Measurements from ENCODE around the gene AP1S1.

AP1S1 gene

GRCh38 chr7:101124376-101125056 is 29.8 kb upstream of the AP1S1 start:
- DNase-seq (ENCODE audit: low read depth) = peak; percentile 93

- peak; percentile 84 for DNase-seq (ENCODE audit: low read depth)
Measured at GRCh38 chr7:101125989-101126650, 28.2 kb upstream of the AP1S1 start.

- peak; percentile 100 for DNase-seq (ENCODE audit: low read depth)
Measured at GRCh38 chr7:101126651-101127459, 27.4 kb upstream of the AP1S1 start, which contains the start of gene SERPINE1. Gene SERPINE1 (plus strand): TSS chr7:101127104. CDS start chr7:101128394, 1,290 bp downstream.

GRCh38 chr7:101127460-101128039 is 26.7 kb upstream of the AP1S1 start:
- peak; percentile 43 for DNase-seq (ENCODE audit: low read depth)

GRCh38 chr7:101128040-101128834 is 26.0 kb upstream of the AP1S1 start:
- peak; percentile 45 for DNase-seq (ENCODE audit: low read depth)

GRCh38 chr7:101129603-101130117 is 24.6 kb upstream of the AP1S1 start:
- no peak for DNase-seq (ENCODE audit: low read depth)

- peak; percentile 62 for DNase-seq (ENCODE audit: low read depth)
Measured at GRCh38 chr7:101132626-101133600, 21.4 kb upstream of the AP1S1 start.

- peak; percentile 53 for DNase-seq (ENCODE audit: low read depth)
Measured at GRCh38 chr7:101133621-101134398, 20.5 kb upstream of the AP1S1 start.

GRCh38 chr7:101134399-101134980 is 19.8 kb upstream of the AP1S1 start:
- peak; percentile 75 for DNase-seq (ENCODE audit: low read depth)

- DNase-seq (ENCODE audit: low read depth) = no peak
Measured at GRCh38 chr7:101137651-101138212, 16.5 kb upstream of the AP1S1 start.

- peak; percentile 98 for DNase-seq (ENCODE audit: low read depth)
Measured at GRCh38 chr7:101138213-101138870, 15.9 kb upstream of the AP1S1 start.

- DNase-seq (ENCODE audit: low read depth) = peak; percentile 49
Measured at GRCh38 chr7:101140339-101140699, 14.0 kb upstream of the AP1S1 start.

- no peak for DNase-seq (ENCODE audit: low read depth)
Measured at GRCh38 chr7:101140746-101141382, 13.4 kb upstream of the AP1S1 start.

GRCh38 chr7:101151908-101152651 is 2.2 kb upstream of the AP1S1 start:
- no peak for DNase-seq (ENCODE audit: low read depth)

GRCh38 chr7:101154693-101155102 is 422 bp downstream of the AP1S1 start:
- no peak for DNase-seq (ENCODE audit: low read depth)

- no peak for DNase-seq (ENCODE audit: low read depth)
Measured at GRCh38 chr7:101155303-101155702, 1.0 kb downstream of the AP1S1 start.

GRCh38 chr7:101156277-101156676 is 2.0 kb downstream of the AP1S1 start:
- DNase-seq (ENCODE audit: low read depth) = no peak
